IPS-NIHi11 (cell line): ENCODE results near the gene KCTD6.

Experiments used
- DNase-seq: peaks from one replicate; pipeline ENCODE4 v3.0.0; 2012; ENCODE audit warnings: mixed read lengths, low spot score

Gene KCTD6

DNA sequence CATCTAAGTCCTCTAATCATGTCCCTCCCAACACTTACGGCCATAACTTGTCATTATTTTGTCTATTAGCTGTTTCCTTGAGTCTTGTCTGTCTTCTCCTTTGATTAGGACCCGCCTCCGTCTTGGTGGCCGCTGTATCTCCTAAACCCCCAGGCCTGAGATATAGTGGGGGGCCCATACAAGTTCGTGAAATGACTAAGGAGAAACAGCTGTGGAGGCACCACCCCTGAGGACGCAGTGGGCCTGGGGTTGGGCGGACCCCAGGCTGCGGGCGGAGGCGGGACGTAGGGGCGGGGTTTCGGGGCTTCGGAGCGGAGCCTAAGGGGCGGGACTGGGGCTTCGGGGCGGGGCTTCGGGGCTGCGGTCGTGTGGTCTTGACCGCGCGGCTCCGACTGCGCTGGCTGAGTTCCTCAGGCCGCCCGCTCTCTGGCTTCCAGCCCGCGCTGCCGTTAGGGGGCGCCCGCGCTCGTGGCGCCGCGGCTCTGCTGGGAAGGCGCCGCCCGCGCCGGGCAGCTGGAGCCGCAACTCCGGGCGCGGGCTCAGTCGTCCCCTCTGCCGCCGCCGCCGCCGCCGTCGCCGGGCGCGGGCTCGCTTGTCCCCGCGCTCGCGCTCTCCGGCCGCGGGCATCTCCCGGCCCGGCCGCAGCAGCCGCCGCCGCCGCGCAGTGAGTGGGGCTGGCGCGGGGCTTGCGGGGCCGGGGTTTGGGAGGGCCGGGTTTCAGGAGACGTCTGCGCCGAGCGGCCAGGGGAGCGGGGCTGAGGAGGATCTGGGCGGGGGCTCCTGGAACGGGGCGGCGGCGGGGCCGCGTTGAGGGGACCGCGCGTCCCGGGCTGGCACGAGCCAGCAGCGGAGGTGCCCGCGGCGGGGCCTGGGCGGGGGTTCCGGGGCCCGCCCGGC, at the start of gene KCTD6:
TSS of gene KCTD6 (plus strand) at position 591 of the 897 bp plus-strand sequence. CDS start 6,660 bp downstream, outside the sequence.
- DNase-seq: peak; percentile 96

DNA sequence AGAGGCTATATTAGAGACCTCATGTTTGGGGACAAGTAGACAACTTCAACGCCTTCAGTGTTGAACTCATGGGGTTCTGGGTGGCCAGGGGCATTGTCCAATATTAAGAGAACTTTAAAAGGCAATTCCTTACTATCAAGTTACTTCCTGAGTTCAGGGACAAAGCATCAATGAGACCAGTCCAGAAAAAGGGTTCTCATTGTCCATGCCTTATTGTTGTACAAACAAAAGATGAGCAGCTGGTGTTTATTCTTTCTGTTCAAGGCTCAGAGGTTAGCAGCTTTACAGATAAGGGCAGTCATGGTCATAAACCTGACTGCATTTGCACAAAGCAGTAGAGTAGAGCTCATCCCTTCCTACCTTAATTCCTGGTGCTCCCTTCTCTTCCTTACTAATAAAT, 39.7 kb upstream of the KCTD6 start:
- DNase-seq: no peak

DNA sequence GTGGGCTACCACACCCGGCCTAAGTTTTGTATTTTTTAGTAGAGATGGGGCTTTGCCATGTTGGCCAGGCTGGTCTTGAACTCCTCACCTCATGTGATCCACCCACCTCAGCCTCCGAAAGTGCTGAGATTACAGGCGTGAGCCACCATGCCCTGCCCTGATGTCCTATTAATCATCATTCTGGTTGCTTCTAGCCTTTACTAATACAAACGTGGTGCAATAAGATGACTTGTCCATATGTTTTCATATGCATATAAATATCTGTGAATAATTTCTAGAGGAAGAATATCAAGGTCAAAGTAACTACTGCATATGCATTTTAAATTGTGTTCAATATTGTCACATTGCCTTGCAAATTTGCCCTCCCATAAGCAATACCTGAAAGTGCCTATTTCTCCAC, 32.7 kb upstream of the KCTD6 start:
- DNase-seq: no peak

DNA sequence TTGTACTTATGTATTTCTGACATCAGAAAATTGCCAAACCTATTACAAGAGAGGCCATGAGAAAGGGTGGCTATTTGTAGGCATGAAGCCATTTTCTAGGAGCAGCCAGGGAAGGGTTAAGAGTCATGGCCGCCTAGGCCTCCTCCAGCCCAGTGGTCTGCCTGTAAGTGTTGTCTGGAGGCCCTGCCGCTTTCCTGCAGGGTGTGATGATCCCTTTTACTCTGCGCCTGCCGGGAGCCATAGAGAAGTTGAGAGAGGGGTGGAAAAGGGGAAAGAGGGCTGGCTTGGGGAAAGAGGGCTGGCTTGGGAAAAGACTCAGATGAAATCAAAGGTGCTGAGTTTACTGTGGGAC, 29.1 kb upstream of the KCTD6 start:
- peak; percentile 62 for DNase-seq

DNA sequence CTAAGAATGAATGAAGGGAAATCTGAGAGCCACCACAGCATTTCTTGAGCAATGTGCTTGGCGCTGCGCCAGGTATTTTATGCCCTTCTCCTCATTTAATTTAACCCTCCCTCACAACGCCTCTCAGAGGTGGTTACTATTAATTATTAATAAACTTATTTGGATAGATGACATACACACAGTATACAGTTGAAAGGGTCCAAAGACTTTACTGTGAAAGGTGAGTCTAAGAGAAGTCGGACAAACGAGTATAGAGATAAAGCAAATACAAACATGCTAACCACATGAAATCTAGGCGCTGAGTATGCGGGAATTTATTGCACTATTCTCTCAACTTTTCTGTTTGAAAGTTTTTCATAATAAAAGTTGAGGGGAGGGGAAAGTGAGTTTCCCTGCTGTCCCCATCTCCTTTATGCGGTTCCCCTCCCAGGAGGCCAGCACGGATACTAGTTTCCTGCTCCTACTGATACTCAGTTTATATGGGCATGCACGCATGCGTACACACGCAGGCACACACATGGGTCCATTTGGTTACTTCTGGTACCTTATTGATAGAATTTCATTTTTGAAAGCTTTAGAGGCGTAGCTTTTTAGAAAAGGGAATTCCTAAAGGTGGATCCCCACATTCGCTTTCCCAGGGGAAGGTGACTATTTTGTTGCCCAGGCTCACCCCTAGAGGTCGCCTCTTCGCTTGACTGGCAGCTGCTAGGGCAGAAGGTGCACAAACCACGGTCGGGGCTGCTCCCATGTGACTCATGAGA, 28.5 kb upstream of the KCTD6 start:
- peak; percentile 84 for DNase-seq

DNA sequence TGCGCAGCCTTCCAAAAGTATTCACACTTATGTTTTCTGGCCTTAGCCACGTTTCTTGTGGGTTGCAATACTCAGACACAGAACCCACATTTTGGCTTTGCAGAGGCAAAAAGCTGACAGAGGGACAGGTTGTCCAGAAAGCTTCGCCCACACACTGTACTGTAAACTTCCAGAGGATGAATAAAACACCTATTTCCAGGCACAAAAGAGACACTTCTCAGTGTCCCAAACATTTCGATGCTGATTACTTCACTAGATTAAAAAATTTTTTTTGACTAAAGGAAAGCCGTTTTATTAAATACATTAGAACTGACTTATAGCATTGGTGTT, 28.0 kb upstream of the KCTD6 start:
- no peak for DNase-seq

DNA sequence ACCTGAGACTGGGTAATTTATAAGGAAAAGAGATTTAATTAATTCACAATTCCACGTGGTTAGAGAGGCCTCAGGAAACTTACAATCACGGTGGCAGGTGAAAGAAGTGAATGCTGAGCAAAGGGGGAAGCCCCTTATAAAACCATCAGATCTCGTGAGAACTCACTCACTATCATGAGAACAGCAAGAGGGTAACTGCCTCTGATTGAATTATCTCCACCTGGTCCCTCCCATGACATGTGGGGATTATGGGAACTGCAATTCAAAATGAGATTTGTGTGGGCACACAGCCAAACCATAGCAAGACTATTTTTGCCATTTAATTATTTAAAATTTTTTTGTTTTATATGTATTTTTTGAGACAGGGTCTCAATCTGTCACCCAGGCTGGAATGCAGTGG, 27.0 kb upstream of the KCTD6 start:
- DNase-seq: no peak

DNA sequence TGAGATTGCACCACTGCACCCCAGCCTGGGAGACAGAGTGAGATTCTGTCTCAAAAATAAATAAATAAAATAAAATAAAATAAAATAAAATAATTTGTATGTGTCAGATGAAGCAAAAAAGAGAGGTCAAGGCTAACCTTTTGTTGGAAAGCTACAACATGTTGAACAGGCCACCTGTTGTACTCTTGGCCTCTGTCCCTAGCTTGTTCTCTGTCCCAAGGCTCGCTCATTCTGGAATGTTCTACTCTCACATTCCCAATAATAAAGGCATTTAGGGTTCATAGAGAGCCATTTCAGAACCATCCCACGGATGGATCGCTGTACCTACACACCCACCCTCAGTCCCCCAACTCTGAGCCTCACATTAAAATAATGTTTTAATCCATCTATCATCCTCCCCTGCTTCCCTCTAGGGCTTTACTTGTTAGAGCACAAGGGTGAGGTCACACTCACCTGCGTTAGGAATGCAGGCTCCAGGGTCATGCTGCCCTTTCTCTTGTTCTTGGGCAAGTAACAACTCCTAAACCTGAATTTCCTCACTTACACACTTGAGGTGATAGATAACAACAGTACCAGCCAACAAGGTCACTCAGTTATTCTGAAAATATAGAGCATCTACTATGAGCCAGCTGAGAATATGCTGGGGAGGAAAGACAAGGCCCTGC, 24.9 kb upstream of the KCTD6 start:
- no peak for DNase-seq

DNA sequence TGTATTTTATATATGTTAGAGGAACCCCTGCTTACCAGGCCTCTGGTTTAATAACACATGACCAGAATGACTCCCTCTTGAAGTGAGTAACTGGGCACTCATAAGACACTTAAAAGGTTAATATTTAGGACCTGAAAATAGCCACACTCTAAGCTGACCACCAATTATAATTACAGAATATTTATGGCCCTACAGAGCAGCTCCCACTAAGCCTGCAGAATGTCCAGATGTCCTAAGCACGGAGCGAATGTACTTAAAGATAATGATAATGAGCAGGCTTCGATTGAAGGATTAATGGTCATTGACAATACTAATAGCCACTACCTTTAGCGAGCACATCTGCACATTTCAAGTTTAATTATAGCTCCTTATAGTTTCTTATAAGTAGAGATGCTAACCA, 22.8 kb upstream of the KCTD6 start:
- no peak for DNase-seq

DNA sequence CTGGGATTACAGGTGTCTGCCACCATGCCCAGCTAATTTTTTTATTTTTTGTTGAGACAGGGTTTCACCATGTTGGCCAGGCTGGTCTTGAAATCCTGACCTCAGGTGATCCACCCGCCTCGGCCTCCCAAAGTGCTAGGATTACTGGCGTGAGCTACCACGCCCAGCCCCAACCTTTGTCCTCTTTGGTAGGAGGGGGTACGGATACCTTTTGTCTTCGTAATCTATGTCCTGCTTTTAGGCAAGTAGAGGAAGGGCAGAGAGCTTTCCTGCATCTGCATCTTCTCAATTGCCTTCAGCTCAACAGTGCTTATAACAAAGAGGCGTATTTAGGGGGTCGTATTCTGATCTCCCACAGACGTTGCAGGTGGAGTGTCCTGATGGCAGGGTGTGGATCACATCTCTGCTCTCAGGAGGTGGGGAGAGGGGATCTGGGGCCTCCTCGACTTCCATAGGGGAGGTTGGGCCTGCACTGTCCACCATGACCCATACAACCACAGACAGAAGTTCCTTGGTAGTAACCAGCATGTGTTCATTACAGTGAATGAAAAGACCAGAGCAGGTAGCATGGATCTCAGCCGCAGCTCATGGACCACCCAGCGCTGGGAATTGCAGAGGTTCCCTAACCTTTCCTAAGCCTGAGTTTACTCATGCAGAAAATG, 21.4 kb upstream of the KCTD6 start:
- DNase-seq: no peak

DNA sequence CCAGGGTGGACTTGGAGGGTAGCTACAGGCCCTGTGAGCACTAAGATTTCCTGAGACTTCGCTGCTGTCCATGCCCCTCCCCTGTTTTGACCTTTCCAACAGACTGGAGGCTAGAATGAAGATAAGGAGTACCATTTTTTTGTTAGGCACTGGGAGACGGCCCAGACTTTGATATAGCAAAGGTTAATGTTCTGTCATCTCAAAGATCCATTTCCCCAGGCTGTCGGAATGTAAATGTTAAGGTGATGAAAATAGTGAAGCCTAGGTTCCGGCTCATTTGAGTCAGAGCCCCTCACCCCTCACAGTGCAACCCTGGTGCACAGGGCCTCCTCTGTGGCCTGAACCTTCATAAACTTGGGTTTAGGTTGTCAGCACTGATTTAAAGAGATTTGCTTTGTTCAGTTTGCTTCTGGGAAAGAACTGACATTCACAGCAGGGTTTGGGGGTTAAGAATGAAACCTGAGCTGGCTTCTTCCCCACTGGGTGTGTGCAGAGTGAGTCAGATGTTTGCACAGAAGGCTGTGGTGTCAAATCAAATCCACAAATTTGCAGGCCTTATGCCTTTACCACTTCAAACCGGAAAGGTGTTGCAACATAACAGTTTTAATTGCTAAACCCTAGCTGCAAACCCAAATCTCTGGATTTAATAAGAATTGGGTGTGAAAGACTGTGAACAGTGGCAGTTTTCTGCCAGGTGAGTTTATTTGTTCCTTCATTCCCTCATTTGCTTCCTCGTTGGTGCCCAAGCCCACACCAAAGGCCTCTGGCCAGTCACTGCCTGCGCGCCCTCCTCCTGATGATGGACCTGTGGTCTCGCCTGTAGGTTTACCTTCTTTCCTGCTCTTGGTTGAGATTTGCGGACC, 20.6 kb upstream of the KCTD6 start:
- peak; percentile 66 for DNase-seq

DNA sequence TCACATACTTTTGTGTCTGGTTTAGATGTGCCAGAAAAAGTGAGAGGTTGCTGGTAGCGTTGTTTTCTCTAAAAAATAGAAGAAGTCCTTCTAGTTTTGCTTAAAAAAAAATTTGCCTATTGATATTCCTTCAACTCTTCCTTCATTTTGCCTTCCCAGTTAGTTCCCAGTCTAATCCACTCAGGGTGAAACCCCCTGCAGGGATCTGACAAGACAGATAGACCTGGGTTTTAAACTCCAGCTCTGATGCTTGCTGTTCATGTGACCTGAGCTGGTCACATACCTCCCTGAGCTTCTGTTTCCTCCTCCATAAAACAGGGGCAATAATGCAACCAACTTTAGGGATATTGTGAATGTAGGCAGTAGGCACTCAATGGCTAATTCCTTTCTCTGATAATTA, 18.6 kb upstream of the KCTD6 start:
- DNase-seq: no peak

DNA sequence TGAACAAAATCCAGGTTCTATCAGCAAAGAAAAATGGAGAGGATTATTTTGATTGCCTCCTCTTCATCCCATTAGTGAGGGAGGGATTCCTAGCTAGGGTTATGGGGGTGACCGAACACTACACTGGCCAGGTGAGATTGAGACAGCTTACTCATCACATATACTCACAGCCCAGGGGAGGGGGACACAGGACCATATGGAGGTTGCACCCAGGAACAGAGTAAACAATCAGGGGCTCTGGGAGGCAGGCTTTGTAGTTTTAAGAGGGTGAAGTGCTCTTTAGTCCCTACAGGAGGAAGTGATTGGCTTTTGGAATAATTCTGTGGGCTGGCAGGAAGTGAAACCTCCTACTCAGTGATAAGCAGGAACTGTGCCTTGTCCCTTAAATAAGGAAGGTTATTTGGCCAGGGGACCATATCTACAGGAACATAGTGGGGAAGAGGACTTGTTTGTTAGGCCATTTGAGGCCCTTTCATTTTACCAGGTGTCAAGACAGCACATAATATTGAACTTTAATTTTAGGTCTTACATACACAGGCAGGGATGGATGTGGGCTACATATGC, 17.5 kb upstream of the KCTD6 start:
- no peak for DNase-seq

DNA sequence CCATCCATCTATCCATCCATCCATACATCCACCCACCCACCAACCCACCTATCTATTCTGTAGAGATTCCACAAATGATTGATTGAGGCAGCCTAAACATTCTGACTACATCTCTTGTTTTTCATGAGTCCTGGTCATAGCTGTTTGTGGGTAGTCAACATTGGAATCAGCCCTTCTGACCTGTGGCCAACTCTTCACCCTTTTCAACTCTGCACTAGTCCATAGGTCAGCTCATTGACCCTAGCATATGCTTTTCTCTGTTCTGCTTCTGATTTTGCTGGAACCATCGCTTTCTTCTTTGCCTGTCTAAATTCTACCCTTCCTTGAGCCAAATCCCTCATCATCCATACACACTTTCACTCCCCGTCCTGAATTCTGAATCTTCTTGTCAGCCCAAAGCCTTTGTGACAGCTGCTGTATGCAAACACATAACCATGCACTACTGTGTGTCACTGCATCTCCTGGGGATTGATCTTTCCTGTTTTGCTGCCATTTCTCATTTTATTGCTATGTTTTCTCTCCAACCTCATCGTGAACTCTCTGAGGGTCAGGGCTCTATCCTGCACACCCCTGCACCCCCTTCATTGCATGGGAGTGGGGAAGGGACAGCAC, 16.8 kb upstream of the KCTD6 start:
- no peak for DNase-seq

DNA sequence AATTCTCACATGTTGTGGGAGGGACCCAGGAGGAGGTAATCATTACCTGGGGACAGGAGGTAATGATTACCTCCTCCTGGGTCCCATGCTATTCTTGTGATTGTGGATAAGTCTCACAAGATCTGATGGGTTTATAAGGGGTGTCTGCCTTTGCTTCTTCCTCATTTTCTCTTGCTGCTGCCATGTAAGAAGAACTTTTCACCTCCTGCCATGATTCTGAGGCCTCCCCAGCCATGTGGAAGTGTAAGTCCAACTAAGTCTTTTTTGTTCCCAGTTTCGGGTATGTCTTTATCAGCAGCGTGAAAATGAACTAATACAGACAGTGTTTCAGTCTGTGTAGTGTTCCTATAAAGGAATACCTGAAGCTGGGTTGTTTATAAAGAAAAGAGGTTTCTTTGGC, 13.1 kb upstream of the KCTD6 start:
- no peak for DNase-seq

DNA sequence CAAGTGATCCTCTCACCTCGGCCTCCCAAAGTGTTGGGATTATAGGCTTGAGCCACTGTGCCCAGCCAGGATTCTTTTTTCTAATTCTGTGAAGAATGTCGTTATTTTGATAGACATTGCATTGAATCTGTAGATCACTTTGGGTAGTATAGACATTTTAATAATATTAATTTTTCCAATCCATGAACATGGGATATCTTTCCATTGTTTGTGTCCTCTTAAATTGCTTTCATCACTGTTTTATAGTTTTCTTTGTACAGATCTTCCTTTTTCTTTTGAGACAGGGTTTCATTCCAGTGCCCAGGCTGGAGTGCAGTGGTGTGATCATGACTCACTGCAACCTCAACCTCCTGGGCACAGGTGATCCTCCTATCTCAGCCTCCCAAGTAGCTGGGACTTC, 11.6 kb upstream of the KCTD6 start:
- no peak for DNase-seq

DNA sequence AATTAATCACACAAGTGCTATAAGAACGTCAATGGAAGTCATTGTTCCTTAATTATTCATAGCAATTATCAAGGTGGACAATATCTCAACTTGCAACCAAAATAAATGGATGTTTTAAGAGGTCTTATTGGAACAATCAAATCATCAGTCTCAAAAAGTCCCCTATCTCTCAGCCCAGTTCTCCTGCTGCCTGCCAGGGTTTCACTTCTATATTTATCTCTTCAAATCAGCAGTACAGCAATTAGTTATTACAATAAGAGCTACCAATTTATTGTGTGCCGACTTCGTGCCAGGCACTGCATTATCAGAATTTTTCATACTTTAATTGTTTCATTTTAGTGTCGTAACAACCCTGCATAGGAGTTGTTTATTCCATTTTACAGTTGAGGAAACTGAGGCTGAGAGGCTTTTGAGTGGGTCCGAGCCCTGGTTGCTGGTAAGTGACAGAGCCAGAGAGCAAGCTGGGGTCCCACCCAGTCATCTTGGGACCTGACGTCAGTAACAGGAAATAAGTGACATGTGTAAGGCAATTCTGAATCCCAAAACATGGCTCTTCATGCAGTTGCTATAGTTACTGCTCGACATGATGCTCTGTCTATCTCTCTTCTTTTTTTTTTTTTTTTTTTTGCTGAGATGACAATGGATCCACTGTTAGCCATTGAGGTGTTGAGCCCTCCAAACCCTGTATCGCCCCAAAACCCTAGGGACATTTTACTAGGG, 8.8 kb upstream of the KCTD6 start:
- no peak for DNase-seq

DNA sequence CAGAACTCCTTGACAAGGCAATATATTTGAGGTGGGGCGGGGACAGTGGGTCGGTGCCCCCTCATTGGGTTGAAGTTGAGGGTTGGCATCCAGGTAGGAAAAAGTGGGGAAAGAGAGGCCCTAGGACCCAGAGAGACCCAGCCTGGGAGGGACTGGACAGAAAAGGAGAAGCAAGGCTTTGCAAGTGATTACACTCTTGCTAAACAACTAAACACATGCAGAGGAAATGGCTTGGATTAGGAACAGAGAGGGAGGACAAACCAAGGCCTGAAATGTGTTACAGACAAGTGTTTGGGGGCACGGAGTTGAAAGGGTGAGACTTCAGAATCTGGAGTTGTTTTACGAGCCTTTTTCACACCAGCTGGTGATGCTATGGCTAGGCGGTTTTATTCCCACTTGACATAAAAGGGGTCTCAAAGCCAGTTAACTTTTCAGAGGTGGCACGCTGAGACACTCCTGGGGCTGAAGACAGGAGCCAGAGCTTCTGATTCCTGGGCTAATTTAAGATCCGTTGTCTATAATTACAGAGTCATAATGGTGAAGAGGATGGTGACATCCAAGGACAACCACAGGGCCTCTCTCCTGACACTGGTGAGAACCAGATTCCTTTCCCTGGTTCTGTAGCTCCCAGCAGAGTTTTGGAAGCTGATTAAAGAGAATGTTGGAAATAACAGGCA, 7.7 kb upstream of the KCTD6 start:
- DNase-seq: no peak

DNA sequence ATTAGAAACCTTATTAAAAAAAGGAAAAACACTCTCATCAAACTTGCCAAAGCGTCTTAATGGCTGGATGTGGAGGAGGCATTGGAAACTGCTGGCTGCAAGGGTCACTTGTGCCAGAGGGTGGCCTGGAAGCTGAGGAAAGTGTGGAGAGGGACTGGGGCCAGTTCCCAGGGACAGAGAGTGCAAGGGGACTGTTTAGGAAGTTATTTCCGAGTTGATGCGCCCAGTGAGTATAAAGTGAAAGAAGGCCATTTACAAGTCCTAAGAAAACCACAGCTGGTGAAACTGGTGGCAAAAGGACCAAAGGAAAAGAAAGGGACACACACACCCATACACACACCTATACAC, 7.2 kb upstream of the KCTD6 start:
- DNase-seq: no peak
